GOT3 (cell line): ENCODE data around the gene VSIG8.
A peak's percentile ranks its signal among the peaks of the same experiment; 100 is the strongest.

ENCODE experiments used
- DNase-seq: peaks from one replicate; lab custom pipeline; 2025; ENCODE audit warnings: mixed read lengths; lab: John Stamatoyannopoulos, UW

Gene VSIG8

DNA sequence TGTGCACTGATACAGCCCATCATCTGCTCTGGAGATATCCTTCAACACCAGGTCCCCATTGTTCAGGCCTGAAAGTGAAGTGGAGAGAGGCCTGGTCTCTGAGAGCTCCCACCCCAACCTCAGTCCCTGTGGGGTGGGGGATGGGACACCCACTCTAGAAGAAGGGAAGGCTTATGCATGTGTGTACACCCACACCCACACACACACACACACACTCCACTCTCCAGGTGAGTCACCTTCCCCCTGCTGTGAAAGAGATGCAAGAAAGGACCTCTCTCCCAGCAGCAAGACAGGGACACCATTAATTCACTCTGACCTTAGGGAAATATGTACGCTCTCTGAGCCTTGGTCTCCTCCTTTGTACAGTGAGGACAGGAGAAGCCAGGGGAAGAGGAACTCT lies 5.9 kb downstream of the VSIG8 start:
- no peak for DNase-seq

DNA sequence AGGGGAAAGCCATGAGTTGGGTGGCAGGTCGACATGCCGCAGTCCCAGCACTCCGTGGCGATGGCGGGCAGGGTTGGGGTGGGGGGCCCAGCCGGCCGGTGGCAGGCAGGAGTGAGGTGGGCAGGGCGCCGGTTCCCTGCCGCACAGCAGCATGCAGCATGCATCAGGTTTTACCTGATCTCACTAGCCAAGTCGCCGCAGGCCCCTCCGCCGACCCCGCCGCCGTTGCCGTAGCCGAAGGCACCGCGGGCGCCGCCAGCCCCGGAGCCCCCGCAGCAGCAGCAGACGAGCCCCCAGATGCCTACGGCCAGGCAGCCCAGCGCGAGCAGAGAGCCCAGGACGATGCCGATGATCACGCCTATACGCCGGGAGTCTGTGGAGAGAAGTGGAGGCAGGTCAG lies 6.7 kb downstream of the VSIG8 start:
- no peak for DNase-seq

DNA sequence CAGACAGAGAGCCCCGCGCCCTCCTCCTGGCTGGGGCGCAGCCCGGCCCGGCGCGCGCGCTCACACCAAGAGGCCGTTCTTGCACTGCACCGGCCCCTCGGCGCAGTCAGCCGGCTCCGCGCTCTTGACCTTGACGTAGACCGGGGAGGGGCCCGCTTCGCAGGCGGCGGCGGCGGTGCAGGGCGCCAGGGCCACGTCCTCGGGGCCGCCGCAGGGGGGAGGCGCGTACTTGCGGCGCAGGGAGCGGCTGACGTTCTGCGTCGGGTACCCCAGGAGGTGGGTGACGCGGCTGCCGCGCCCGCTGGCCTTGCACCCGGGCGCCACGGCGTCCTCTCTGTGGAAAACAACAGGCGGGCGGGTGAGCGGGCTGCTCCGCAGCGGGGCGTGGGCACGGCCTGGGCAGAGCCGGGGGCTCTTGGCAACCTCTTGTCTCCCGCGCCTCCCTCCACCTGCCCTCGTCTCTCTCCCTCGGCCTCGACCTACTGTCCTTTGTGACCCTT lies 7.7 kb downstream of the VSIG8 start:
- DNase-seq: peak; percentile 66

DNA sequence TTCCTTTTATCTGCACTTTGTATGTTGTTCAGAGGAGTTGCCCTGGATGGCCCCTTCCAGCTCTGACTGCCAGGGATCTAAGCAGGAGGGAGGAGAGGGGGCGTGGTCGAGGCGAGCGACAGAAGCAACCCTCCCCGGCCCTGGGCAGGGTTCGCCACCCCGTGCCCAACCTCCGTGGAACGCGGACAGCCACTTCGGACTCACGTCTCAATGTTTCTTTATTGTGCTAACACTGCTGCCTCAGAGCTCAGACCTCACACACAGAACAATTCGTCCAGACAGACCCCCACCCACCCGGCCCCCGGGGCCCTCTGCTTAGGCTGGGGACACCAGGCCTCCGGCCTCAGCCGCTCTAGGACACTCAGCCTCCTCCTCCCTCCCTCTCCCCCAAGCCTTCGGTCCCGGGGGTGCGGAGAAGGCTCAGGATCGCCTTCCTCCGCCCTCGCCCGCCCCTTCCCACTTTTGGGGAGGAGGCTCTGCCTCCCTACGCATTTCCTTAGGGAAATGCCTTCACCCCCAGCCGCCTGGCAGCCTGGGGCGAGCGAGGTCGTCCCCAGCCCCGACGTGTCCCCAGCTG lies 8.3 kb downstream of the VSIG8 start:
- DNase-seq: no peak

DNA sequence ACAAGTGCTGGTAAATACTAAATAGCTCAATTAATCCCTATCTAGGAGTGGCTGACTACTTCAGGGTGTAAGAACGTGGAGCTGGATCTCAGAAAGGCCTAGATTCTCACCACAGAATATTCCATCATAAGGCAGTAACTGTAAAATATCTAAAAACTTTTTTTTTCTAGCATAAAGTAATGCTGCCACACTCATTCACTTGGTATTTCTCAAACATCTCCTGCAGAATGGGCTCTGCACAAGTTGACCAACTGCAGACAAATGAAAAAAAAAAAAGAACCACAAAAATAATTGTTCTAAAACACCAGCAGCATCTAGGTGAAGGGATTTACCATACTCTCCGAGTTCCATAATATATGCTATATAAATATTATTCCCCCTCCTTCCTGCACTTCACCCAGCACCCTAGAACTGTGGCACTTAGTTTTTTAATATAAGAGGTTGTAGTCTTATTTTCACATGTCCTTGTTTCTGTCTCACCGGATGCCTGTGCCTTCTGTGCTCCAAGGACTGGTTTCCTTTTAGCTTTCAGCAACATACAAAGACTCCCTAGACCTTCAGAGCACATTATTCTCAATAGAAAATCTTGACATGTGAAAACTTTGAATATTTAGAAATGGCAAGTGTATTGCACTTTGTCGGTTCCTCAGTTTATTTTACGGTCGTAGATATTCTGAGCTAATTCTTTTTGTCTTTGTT lies 8.9 kb downstream of the VSIG8 start:
- DNase-seq: no peak

DNA sequence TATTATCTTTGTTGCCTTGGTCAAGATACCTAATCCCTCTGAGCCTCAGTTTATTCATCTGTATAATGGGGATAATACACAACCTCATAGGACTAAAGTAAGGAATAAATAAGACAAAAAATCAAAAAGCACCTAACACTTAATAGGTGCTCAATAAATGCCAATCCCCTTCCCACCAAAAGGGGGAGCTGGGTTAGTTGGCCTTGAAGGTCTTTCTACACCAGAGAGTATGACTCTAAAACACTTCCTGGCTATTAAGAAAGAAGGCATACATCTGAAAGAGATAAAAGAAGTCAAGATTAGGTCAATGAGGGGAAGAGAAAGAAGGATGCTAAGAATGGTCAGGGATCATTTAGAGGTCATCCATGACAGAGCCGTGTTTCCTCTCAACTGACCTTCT lies 11.1 kb downstream of the VSIG8 start:
- no peak for DNase-seq

DNA sequence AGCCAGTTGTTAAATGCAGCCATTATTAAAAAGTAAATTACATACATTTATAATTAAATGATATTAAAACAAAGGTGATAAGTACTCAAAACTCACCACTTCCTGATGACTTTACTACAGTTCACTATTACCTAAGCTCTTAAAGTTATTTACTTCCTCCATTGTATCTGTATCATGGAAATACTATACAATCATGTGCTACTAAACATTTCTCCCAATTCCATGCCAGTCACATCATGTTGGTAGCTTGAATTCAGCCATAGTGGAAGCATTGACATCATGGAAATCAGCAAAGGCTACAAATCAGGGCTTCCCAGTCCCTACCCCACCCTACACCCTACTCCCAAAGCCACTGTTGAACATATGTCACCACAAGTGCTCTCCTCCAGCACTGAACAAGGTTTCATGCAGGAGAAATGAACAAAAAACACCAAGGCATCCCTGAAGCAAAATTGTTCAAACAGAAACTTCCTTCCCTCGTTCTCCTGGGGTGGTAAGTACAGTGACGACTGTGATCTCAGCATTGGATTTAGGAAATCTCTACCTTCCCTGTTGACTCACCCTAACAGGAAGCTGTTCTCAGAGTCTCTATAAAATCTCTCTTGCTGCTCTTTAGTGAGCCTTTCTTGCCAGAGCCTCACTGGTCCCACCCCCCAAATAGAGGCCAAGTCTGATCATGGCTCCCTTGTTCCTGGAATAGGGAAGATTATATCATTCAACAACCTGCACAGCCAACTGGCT lies 12.7 kb downstream of the VSIG8 start:
- no peak for DNase-seq

DNA sequence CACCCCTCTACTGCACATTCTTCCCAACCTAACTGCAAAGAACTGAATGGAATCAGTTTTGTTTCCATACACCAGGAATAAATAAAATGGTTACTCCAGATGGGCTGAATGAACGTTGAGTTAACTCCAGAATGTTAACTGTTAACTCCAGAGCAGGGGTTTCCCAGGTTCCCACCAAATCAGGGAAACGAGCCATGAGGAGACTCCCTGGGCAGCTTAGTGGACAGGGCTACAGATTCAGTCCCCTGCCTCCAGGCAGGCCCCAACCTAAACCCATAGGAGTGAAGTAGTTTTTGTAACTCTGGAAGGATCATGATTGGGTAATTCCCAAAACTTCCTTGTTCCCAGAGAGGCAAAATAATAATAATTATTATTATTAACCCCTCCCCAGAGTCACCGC lies 14.1 kb downstream of the VSIG8 start:
- no peak for DNase-seq

DNA sequence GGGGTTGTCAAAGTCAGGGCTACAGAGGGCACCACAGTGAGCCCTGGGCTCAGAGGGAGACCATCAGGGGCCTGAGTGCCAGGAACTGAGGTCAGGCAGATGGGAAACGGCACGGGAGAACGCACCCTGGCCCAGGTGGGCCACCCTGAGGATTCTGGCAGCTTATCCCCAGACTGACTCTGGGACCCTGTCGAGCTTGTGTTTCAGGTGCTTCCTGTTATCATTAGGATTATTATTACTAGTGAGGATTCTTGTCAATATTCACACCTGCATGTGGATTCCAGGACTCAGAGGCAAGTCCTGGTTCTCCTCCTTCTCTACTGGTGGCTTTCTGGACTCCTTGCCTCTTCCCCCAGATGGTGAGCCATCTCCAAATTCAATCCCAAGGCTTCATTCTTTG lies 15.2 kb downstream of the VSIG8 start:
- DNase-seq: no peak

DNA sequence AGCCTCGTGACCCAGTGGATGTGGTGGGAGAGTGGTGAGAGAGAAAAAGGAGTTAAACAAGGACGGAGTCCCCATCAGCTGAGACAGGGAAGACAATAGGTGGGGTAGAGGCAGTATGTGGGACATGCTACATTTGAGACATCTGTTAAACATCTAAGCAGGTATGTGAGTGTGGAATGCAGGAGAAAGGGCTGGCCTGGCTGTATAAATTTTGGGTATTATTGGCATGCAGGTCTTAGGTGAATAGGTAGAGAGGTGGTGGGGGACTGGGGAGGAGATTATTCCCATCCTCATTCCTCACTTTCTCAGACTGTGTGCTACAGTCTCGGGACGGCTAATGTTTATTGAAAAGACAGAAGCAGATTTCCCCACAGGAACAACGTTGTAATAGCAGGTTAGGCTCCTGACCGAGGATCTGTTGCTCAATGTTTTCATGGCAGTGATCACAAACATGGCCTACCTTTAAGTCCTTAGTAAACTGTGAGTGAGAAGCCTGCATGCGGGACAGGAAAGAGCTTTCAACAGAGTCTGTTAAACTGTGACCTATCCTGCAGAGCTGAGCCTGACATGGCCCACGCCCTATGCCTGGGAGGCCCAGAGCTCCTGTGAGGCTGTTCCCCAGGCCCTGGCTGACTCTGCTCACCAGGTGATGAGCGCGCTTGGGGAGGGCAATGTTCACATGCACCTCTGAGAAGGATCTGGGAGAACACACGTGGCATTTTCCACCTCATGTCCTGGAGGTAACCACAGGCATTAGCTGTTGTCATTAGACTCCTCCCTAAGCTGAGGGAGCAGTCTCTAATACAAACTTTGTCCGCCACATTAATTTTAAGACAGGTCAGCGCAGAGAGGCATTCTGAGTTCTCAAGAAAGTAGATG lies 16.5 kb downstream of the VSIG8 start:
- no peak for DNase-seq

DNA sequence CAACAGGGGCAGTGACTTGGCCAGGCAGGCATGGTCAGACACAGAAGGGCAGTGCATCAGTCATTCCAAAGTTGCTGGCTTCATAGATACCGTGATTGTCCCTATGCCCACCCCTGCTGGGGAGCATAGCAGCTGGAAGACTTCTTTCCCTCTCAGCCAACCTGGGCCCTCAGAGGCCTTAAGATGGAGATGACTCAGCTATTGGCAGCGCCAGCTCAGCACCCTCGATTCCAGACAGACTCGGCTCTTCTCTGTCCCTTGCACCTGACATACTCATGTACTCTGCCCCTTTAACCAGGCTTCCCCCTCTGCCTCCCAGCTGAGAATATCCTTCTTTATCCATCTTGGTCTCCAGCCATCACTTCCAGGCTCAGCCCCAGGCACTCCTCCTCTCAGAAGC lies 19.0 kb downstream of the VSIG8 start:
- no peak for DNase-seq

DNA sequence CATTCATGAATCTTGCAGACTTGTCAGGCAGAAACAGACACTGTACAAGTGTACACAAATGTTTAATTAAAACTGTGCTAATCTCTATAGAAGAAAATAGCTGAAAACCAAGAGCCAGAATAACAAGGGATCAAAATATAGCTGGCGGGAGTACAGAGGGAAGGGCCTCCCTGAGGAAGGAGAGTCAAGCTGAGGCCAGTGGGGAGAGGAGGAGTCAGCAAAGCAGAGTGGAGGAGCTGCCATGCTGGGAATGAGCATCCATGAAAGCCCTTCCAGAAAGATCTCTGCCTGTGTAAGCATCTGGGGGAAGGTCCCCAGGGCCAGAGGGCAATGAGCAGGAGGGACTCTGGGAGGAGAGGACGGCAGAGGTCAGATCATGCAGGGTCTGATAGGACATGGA lies 20.7 kb downstream of the VSIG8 start:
- DNase-seq: no peak

DNA sequence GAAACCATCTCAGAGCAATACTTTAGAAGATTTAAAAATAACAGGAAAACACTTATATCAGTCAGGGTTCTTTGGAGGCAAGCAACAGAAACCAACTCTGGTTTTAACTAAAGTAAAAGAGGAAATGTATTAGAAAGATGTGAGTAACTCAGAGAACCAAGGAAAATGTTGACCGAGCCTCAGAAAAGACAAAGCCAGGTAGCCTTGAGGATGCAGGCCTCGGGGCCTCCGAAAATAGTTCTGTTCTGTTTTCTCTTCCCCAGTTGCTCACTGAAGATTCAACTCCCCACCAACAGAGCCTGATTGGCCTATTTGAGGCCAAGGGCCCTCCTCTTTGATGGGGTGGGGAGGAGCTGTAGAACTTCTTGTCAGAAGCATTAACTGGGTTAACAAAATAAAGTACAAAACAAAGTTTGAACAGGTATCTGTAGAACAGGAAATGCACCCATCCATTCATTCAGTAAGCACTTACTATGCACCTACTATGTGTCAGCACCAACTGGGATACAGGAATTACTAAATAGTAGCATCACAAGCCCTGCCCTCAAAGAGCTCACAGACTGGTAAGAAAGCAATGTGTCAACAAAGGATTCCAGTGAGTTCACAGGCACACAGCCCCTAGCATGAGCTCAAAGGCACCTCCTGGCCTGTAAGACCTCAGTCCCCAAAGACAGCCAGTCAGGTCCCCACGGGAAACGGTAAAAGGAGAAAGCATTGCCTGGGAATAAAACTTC lies 23.2 kb downstream of the VSIG8 start:
- DNase-seq: no peak

DNA sequence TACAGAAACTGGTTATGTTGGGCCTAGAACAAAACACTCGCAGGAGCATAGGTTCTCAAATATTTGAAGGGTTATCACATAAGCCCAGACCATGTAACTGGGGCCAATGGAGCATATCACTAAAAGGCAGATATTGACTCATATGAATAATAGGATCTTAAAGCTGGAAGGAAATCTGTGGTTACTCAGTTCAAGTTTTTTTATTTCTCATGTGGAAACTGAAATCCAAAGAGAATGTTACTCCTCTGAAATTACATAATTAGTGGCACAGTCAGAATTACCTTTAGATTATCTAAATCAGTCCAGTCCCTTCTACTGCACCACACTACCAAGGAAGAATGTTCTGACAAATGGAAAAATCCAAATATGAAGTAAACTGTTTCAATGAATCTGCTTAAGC lies 23.7 kb downstream of the VSIG8 start:
- DNase-seq: no peak

DNA sequence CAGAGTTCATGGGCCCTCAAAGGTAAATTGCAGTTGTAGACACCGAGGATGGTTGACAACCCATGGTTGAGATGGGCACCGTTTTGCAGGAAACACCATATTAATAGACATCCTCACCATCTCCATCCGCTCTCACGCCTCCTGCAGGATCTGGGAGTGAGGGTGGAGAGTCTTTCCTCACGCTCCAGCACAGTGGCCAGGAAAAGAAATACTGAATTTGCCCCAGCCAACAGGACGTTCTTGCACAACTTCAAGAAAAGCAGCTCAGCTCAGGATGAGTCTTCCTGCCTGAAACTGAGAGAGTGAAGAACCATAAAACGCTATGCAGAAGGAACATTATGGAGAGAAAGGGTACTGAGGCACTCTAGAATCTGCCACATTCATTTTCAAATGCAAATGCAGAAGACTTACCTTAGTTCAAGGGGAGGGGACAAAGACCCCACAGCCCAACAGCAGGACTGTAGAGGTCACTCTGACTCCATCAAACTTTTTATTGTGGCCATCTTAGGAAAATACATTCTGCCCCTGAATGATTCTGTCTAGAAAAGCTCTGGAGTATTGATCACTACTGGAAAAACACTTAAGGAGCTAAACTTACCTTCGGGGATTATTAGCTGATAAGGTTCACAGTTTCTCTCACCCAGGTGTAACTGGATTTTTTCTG lies 26.5 kb downstream of the VSIG8 start:
- DNase-seq: no peak

DNA sequence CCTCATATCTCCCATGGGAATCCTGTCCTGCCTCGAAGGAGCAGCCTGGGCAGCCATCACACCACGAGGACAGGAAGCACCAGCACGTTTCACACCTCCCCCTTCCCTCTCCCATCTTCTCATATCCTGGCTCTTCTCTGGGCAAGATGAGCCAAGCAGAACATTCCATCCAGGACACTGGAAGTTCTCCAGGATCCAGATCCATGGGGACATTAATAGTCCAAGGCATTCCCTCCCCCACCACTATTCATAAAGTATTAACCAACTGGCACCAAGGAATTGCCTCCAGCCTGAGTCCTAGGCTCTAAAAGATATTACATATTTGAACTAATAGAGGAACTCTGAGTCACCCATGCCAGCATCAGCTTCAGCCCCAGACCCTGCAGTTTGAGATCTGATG lies 27.1 kb downstream of the VSIG8 start:
- DNase-seq: no peak

DNA sequence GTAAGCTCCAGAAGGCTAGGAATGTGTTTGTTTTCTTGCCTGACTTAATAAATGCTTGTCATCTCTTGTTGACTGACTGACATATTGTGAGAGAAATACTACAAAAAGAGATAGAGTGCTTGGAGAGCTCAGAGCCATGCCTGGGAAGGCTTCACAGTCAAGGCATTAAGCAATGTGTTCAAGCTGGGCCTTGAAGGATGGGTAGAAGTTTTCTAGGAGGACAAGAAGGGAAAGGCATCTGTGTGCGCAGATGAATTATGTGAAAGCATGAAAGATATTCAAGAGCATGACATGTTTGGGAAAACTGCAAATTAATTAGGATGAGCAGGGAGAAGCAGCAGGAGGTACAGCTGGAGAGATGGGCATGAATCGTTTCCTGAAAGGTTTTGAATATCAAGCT lies 30.1 kb downstream of the VSIG8 start:
- DNase-seq: no peak

DNA sequence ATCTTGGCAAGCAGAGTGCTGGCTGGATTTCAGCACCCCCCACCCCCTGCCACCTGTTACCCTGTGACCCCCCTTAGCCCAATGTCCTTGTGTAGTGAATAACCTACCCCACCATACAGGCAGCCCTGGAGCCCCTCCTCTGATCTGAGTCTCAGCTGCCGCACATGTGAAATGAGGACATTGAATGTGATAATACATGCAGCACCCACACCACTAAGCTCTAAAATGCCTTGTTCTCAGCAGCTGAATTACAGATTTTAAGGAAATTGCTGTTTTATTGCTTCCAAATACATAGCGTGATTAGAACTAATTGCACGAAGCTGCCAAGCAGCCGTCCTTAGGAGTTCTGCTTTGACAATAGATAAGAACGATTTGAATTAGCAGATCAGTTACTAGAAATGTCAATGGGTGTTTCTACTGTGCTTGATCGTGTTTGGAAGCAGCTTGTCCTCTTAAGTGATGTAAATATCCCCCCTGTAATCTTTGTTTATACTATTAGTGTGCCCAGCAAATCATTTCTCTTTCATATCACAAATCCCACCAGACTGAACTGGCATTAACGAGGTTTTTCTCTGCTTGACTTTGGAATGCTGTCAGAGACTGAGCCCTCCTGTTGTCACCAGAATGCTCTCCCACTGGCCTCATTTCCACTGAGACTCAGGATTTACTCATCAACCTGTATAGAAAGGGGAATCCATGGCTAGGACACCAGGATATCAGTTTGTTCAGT lies 30.9 kb downstream of the VSIG8 start:
- DNase-seq: no peak

DNA sequence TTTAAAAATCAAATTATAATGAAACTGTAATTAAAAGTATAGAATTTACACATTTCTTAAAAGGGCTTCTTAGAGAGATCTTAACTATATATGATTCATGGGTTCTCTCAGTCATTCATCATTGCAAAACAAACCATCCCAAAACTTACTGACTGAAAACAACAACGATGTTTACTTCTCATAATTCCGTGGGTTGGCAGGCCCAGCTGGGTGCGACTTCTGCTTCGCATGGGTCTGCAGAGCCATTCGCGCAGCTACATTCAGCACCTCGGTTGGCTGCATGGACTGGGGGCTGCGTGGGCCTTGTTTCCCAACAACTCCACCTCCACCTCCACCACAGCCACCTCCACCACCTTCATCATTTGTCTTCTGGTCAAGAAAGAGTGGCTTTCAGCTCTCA lies 31.7 kb downstream of the VSIG8 start:
- DNase-seq: no peak

DNA sequence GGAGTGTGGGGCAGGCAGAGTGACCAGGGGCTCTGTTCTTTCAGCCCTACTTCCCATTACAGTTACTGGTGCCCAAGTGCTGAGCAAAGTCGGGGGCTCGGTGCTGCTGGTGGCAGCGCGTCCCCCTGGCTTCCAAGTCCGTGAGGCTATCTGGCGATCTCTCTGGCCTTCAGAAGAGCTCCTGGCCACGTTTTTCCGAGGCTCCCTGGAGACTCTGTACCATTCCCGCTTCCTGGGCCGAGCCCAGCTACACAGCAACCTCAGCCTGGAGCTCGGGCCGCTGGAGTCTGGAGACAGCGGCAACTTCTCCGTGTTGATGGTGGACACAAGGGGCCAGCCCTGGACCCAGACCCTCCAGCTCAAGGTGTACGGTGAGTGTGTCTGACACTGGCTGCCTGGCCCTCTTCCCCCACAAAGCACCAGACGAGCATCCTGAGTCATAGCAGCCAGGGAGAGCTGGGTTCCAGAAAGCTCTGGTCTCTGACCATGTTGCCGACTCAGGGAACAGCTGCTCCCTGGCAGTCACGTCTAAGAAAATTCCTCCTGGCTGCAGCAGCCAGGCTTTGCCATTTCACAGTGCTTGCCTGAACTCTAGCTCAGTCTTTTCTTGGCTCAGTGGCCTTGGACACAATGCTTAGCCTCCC lies 32.5 kb downstream of the VSIG8 start:
- DNase-seq: no peak
